T-helper 2 cell (primary cell): Measurements from ENCODE around the gene USP12.
"Not testable (repeated sequence)": the region's sequence is repeated elsewhere in the genome, so short reads cannot be mapped to it uniquely, and the experiment has no call there.

ENCODE experiments used
- DNase-seq, 5 experiments: peaks; one replicate each; pipeline versions ENCODE4 v3.0.0 to v3.0.0-alpha.2; 2012 to 2022

USP12 gene

DNA sequence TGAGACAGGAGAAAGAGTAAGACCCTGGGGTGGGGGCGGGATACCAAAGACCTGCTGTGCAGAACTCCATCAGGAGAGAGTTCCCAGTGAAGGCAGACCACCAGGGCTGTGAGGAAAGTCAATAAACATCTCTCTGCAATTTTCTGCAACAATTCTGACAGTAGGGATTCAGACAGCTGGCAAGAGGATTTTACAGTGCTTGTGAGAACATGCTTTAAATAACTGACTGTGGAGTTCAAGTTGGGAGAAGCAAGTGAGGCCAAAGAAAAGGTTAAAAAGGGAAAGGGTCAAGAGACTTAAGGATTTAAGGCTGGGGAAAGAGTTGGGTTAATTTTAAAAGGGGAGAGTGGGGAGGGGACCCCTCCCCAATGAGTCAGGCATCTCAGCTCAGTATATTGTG, 98.4 kb downstream of the USP12 start:
- DNase-seq = no peak

DNA sequence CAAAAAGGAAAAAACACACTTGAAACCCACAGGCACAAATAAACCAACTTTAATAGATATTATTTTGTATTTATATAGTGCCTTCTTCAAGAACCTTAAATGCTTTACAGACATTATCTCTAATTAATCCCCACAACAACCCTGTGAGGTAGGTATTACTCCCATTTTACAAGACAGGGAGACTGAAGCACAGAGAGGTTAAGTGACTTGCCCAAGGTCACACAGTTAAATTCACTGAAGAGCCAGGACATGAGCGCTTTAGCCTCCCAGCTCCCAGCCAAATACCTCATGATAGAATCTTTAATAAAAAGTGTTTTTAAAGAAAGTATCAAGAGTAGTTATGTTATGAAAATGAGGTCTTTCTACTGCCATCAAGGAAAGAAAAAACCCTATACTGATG, 105.5 kb downstream of the USP12 start:
- not testable (repeated sequence) for DNase-seq

DNA sequence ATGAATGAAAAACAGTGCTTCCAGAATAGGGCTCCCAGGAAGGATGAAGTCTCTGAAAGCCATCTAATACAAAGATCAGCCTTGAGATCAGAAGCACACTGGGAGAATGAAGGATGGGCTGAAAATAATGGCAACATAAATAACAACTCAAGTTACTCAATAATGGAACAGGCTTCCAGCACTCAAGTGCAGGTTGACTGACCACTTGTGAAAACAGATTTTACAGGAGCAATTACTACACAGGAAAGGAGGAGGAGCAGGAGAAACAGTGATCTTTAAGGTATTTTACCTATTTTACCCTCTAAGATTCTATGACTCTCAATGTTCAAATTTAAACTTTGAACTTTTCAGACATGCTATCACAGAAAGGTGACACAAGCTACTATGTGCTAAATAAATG, 106.0 kb downstream of the USP12 start:
- no peak for DNase-seq

DNA sequence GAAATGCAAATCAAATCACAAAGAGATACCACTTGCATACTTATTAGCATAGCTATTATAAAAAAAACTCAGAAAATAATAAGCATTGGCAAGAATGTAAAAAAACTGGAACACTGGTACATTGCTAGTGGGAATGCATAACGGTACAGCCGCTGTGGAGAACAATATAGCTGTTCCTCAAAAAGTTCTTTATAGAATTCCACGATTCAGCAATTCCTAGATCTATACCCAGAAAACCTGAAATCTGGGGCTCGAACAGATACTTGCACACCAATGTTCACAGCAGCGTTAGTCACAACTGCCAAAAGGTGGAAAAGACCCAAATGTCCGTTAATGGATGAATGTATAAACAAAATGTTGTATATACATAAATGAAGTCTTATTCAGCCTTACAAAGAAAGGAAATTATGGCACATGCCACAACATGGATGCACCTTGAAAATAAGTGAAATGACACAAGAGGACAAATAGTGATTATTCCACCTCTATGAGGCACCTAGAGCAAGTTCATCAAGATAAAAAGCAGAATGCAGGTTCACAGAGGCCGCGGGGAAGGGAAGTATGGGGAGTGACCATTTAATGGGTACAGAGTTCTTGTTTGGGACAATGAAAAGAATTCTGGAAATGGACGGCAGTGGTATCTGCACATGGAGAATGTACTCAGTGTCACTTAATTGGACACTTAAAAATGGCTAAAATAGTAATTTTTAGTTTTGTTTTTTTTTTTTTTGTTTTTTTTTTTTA, 107.2 kb downstream of the USP12 start:
- no peak for DNase-seq

DNA sequence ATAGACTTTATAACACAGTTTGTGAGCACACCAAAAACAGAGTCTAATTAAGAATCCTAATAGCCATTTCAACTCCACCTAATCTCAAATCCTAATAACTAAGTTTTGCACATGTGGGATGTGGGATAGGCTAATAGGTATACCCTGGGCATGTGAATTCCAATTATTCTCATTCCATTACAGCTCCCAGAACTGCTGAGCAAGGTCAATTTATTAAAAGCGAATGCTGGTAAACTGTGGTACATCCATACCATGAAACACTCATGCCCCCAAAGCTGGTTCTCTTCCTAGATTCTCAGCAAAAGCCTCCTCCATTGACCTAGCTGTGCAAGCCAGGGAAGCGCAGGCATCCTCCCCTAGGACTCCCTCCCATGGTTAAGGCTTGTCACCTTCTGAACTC, 113.8 kb downstream of the USP12 start:
- no peak for DNase-seq

DNA sequence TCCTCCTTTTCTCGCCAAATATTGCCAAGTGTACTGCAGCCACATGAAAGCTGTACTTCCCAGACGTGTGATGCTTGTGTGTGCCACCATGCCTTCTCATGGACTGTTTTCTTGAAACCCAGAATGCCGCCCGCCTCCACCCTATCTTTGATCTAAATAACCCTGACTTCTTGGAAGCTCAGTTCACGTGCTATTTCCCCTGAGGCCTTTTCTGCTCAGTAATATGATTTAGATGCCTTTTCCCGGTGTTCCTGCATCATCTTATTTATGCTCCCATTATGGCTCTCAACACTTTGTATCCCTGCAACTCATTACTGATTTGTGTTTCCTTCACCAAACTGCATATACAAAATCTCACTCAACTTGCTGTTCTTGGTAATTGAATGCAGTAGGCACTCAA, 116.1 kb downstream of the USP12 start:
- DNase-seq = no peak

DNA sequence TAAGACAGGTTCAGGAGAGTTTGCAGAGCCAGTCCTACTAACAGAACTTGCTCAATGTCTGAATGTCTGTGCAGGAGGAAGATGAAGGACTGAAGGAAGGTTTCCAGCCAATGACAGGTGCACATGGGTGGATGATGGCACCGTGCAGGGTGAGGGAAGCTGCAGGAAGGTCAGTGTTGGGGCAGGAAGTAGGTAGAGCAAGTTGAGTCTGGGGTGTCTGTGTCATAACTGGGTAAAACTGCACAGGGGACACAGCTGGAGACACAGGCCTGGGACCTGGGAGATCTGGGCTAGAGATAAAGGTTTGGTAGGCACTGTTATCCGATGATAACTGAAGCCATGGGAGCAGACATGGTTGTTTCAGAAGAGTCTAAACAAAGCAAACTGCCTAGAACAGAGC, 116.9 kb downstream of the USP12 start:
- DNase-seq = peak in 1 of 5 experiments; percentile 15

DNA sequence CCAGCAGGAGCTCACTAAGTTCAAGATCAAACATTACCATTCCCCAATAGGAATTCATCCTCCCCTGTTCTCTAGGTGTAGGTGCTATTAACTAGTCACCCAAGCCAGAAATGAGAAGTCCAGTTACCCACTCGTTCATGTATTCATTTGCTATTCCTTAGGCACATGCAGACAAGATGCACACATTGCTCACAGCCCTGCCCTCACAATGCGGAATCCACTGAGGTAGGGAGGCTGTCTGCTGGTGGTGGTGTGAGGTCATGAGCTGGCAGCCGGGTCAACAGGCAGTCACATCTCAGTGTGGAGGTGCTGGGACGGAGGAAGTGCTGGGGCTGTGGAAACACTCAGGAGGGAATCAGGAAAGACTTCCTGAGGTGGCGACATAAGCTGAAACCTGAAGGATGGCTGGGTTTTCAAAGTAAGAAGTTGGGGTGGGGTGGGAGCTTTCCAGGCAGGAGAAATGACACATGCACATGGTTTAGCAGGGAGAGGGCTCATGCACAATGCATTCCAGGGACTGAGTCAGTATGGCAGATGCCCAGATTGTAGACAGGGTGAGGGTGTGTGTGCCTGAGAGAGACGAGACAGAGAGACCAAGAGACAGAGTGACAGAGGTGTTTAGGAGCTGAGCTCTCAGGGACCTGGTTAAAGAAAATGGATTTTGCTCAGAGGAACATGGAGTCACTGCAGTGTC, 117.6 kb downstream of the USP12 start:
- DNase-seq = no peak

DNA sequence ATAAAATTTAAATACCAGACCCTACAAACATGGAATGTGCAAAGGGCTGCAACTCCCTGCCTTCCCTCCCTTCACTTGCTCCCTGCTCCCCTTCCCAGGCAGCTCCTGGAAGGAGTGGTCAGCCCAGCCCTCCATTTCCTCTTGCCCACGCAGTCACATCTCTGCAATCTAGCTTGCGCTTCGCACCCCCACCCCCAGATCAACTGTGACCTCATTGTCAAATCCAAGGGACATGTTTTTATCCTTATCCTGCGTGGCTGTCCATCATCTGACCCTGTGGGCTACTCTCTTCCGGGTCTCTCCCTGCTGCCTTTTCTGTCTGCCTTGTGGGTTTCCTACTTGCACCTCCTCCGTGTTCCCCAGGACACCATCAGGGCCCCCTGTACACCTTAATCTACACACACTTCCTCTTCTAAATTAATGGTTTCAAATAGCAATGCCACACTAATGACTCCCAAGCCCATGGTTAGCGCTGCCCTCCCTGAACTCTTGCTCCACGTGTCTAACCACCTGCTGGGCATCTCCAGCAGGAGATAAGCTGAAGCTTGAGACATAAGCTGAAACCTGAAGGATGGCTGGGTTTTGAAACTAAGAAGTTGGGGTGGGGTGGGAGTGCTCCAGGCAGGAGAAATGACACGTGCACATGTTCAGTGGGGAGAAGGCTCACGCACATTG, 118.3 kb downstream of the USP12 start:
- no peak for DNase-seq

DNA sequence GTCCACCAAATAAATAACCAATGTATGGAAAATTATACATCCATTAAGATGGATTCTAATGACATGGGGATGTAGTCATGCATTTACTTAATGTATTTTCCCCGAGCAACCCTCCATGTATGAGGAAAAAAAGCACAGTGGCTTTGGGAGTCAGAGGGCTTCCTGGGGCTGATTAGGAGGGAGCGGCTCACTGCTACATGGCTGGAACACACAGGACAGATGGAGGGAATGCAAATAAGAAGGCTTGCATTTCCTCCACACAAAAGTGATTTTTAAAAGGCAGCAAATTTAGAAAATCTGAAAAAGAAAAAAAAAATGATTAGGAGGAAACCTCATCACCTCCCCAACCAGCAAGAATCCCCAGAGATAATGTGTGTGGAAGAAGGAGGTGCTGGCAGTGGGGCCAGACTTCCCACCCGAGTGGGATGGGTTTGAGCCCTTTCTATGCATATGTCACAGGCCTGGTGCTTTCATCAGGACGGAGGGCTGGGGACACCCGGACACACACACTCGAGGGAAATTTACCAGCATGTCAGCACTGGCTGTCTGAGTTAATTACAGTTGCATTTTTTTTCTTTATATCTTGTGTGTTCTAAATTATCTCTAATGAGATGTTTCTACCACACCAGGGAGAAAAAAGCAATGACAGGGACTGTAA, 118.9 kb downstream of the USP12 start:
- DNase-seq = no peak

DNA sequence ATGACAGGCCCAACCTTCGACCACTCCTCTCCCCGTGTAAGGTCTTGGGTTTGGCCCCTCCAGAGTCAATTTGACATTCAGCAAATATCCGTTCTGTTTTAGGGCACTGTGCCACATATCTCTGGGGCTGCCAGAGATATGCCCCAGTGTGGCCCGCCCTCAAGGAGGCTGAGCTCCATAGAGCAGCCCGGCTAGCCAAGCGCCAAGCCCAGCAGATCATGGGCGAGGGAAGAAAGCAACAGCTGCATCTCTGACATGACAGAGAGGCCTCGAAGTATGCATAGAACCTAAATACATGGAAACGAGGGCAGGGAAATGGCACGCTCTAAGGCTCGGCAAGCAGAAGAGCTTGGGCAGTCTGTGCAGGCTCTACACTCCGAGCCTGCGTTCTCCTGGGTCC, 124.5 kb downstream of the USP12 start:
- no peak for DNase-seq

DNA sequence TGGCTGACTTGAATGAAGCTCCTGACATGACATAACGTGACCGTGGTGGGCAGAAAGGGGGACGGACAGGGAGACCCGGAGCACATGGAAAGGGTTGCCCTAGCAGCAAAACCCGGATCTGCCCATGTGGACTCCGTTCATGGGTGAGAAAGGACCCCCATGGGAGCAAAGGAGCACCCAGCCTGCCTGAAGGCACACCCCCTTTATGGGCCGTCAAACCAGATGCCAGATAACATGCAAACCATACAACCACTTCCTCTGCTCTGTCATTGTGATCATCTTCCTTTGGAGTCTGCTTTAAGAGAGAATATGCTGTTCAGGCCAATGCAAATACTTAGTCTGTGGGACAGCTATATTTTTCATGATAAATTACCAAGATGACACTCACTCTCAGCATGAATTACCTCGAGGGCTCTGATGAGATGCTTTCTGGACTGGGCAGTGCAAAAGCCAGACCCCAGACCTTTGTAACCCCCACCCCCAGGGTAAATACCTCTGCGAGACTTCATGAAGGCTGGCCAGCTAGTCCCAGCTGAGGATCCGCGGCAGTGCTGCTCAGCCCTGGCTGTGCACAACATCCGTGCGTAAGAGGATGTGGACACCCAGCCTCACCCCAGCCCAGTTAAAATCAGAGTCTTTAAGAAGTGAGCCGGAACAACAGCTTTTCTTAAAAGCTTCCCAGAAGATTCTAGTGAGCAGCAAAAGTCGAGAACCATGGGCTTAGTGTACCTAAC, 126.6 kb downstream of the USP12 start:
- peak in 2 of 5 experiments; percentile 17 to 90 for DNase-seq

DNA sequence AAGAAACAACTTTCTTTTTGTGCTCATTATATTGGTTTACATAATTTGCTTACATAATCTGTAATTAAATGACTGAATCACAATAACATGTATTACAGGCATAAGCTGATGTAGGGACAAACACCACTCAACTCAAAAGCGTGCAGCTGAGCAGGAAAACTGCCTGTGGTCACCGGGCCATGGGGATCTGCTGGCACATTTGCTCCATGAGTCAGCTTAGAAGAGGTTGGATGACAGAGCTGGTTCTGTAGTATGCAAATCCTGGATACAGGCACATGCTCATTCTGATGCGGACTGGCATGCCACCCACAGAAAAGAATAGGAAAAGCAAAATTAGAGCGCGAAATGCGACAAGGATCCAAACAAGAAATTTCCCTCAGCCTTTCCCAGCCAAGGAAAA, 128.6 kb downstream of the USP12 start:
- no peak for DNase-seq

DNA sequence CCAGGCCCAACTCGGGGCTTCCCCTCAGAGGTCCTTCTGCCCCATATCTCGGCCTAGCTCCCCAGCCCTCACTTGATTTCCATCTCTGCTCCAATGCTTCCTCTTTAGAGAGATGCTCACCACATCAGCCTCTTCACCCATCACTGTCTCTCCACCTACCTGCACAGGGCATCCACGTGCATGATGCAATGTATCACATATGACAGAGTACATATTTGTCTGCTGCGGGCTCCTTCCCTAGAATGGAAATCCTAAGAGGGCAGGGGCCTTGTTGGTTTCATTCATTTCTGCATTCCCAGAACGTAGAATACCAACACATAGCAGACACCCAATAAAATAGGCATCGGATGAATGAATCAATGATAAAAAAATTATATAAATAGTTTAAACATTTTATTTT, 130.3 kb downstream of the USP12 start:
- DNase-seq = no peak

DNA sequence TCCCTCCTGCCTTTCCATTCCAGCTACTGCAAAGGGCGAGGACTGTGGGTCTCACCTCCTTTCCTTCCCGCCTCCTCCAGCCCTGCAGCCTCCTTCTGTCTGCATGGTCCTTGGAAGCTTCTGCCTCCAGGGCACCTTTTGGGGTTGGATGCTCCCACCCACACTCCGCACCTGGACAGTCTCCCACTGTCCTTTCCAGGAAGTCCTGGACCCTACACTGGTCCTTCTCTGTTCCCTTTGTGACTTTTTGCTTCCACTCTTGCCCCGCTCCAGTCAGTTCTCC, 130.8 kb downstream of the USP12 start:
- DNase-seq = no peak

DNA sequence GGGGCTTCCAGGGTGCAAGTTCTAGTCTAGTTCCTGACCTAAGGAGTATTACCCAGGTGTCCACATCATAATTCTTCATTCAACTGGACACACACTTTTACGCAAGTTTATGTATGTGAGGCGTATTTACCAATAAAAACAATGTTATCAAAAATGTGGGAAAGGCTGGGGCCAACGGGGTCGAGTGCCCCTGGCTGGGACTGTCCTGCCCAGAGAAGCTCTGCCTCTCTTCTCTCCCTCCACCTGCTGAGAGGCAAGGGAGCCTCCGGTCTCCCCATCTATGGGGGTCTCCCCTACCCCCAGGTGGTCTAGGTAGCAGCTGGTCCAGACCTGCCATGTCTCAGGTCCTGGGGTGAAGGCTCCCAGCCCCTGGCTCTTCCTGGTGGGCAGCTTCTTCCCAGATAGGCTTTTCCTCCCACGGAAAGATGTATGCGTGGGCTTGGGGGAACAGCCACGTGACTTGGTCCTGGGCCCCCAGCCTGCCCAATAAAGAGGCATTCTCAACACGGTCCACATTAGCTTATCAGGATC, 132.4 kb downstream of the USP12 start:
- no peak for DNase-seq

DNA sequence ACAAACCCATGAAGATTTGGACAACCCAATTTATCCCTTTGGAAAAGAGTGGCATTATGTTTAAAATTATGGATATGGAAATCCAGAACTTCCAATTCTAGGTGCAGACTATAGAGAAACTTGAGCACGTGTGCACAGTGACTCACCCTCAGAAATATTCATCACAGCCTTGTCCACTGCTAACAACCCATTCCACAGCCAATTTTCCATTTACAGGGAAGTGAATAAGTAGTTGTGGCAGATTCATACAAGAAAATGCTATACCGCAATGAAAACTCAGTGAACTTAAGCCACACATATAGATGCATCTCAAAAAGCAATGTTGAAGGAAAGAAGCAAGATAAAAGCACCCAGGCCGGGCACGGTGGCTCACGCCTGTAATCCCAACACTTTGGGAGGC, 133.3 kb downstream of the USP12 start:
- DNase-seq = no peak

DNA sequence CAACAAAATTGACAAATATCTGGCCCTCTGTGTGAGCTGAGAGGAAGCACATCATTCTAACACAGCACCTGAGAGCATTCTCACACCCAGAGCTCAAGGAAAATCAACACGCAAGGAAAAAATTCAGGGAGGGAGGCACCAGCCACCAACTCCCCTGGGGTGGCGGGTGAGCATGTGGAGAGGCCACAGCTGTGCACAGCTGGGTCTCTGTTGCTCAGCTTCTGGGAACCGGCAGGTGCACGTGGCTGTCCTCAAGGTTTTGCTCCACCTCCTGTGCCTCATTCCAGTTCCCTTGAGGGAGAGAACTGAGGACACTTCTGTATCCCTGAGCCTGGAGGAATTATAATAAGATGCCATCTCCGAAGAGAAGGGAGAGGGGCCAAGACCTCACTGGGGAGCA, 134.0 kb downstream of the USP12 start:
- DNase-seq = no peak

DNA sequence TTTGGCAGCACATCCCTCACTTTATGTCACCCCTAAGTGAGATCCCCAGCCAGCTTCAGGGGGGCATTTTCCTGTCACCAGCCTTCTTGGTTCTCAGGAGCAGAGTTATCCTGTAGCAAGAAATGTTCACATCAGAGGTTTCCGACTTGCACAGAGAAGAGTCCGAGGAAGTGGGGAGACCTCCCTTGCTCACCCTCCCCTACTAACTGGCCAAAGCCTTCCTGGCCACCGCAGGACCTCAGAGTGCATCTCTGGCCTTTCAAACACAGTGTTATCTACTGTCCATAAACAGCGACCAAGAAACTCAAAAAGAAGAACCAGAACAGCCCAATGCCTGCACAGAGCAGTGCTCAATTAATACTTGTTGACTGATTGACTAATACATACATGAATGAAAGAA, 134.4 kb downstream of the USP12 start:
- DNase-seq = no peak

DNA sequence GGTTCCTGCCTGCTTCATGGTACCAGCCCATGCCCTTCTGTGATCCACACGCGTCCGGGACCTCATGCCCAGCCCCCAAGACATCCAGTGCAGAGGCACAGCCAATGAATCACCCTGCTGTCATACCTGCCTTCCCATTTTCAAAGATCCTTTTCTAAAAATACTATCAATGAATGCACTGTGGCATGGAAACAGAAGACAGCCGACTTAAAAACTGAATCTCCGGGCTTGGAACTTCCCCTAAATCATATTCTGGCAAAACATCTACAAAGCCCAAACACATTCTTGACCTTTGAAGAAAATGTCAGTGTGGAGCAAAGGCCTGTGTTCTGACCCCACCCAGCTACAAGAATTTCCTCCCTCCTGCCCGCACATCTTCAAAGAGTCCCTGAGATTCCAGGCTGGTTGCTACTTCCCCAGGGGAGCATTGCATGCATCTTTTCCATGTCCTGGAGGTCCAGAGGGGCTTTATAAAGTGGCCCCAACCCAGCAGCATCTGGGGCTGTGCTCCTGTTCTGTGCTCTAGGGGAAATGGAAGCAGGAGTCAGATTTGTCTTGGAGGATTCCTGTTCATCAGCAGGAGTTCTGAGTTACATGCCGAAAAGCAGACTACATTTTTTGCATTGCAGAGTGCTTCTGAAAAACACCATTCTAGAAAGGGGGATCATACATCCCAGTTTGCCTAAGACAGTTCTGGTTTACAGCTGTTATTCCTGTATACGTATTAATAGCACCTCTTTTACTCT, 135.2 kb downstream of the USP12 start:
- no peak for DNase-seq

DNA sequence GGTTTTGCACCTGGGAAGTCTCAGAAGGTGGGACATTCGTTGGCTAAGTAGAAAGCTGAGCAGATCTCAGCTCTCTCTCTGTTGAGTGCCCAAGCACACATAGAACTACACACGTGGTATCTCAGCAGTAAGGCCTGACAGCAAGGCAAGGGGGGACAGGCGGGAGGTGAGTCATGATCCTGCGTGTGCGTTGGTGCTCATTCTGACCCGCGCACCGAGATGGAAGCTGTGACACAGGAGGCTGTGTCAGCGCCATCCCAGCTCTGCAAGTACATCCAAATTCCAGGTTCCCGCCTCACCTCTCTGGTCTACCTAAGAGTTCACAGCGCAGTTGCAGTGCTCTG, 135.7 kb downstream of the USP12 start:
- no peak for DNase-seq

DNA sequence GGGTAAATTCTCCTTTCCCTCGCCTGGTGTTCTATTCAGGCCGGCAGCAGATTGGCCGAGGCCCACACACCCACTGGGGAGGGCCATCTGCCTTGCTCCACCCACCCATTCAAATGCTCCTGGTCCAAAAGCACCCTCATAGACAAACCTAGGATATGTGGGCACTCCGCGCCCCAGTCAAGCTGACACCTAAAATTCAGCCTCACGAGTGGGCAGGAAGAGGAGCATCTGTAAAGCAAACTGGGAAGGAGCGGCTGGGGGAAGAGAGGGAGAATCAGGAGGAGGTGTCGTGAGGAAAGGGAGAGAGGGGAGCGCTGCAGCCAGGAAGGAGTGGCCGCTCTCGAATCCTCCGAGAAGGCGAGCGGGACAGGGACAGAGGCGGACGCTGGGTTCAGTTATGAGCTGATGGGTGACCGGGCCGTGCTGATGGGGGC, 136.9 kb downstream of the USP12 start:
- DNase-seq = no peak
